HepG2 (cell line): ENCODE measurements around the gene NAA25. TPM values are rescaled to one million over a fixed set of nuclear protein-coding genes. Genes with fewer than 3 reads are reported as not detected.

Source experiments
- AFF4 ChIP-seq: sonication (generic); formaldehyde crosslinking; IDR thresholded peaks from 2 replicates; pipeline ENCODE4 v1.4.0; 2020; ENCODE audit warnings: missing genetic modification reagents
- FOXA3 ChIP-seq: IDR thresholded peaks from 2 replicates; pipeline ENCODE4 v1.6.1; 2016; ENCODE audit warnings: missing genetic modification reagents, missing compliant biosample characterization
- FOXM1 ChIP-seq: sonication (generic); formaldehyde crosslinking; IDR thresholded peaks from 2 replicates; pipeline ENCODE4 v1.5.0; 2020; ENCODE audit warnings: missing genetic modification reagents
- KDM5B ChIP-seq: sonication (generic); formaldehyde crosslinking; IDR thresholded peaks from 2 replicates; pipeline ENCODE4 v1.4.0; 2020; ENCODE audit warnings: missing genetic modification reagents, mild to moderate bottlenecking, borderline replicate concordance
- KLF16 ChIP-seq, 2 experiments: sonication (generic) in 1 of 2; formaldehyde crosslinking in 1 of 2; IDR thresholded peaks; 2 replicates each; pipeline versions ENCODE4 v1.6.1 to v1.8.0; 2016 to 2023; ENCODE audit warnings: missing genetic modification reagents in 2 of 2, missing compliant biosample characterization in 1 of 2
- NFYB ChIP-seq: sonication (generic); formaldehyde crosslinking; IDR thresholded peaks from 2 replicates; pipeline ENCODE4 v1.4.0; 2020; ENCODE audit warnings: missing genetic modification reagents
- REXO4 ChIP-seq: sonication (generic); formaldehyde crosslinking; IDR thresholded peaks from 2 replicates; pipeline ENCODE4 v1.8.0; 2022; ENCODE audit warnings: missing genetic modification reagents, mild to moderate bottlenecking, borderline replicate concordance
- SMC3 ChIP-seq: IDR thresholded peaks from 2 replicates; pipeline ENCODE4 v1.6.1; 2011; ENCODE audit warnings: low read length, improper control_type of control experiment
- TERF1 ChIP-seq: sonication (generic); formaldehyde crosslinking; IDR thresholded peaks from 2 replicates; pipeline ENCODE4 v1.8.0; 2022; ENCODE audit warnings: mild to moderate bottlenecking, missing genetic modification reagents, moderate library complexity
- ZFP36 ChIP-seq: fragments of 150-350 bp; IDR thresholded peaks from 2 replicates; pipeline ENCODE4 v1.6.1; 2018; ENCODE audit warnings: borderline replicate concordance, low read length, low read depth; ENCODE audit not compliant: partially characterized antibody
- ZFP90 ChIP-seq: sonication (generic); formaldehyde crosslinking; IDR thresholded peaks from 2 replicates; pipeline ENCODE4 v1.8.0; 2022; ENCODE audit warnings: missing genetic modification reagents, mild to moderate bottlenecking, inconsistent platforms, borderline replicate concordance
- ZFY ChIP-seq: sonication (generic); formaldehyde crosslinking; IDR thresholded peaks from 2 replicates; pipeline ENCODE4 v1.4.0; 2020; ENCODE audit warnings: missing genetic modification reagents
- ZNF224 ChIP-seq: sonication (generic); formaldehyde crosslinking; IDR thresholded peaks from 2 replicates; pipeline ENCODE4 v1.5.0; 2020; ENCODE audit warnings: mild to moderate bottlenecking, missing genetic modification reagents
- ZNF274 ChIP-seq: sonication (generic); formaldehyde crosslinking; IDR thresholded peaks from 2 replicates; pipeline ENCODE4 v1.5.1; 2020; ENCODE audit warnings: mild to moderate bottlenecking, missing genetic modification reagents
- ZNF3 ChIP-seq: IDR thresholded peaks from 2 replicates; pipeline ENCODE4 v1.7.0; 2017; ENCODE audit warnings: inconsistent platforms
- ZNF30 ChIP-seq: sonication (generic); formaldehyde crosslinking; IDR thresholded peaks from 2 replicates; pipeline ENCODE4 v1.5.0; 2020; ENCODE audit warnings: mild to moderate bottlenecking, missing genetic modification reagents
- ZNF468 ChIP-seq: sonication (generic); formaldehyde crosslinking; IDR thresholded peaks from 2 replicates; pipeline ENCODE4 v1.8.0; 2022; ENCODE audit warnings: mild to moderate bottlenecking, moderate library complexity, missing genetic modification reagents
- ZNF614 ChIP-seq: IDR thresholded peaks from 2 replicates; pipeline ENCODE4 v1.6.1; 2018; ENCODE audit warnings: missing biosample characterization, missing genetic modification reagents, inconsistent platforms, borderline replicate concordance
- ZNF749 ChIP-seq: sonication (generic); formaldehyde crosslinking; IDR thresholded peaks from 2 replicates; pipeline ENCODE4 v1.8.0; 2022; ENCODE audit warnings: mild to moderate bottlenecking, missing genetic modification reagents, moderate library complexity, borderline replicate concordance
- polyA plus RNA-seq, 8 experiments: library from polyadenylated mRNA; depleted of rRNA in 3 of 8; stranded (reverse) in 7 of 8; unstranded in 1 of 8; fragments of >200 nt; fragmentation: Illumina TruSeq in 4 of 8; extraction: Trizol in 4 of 8; gene quantifications; 2 replicates each; pipeline versions ENCODE4 v1.2.1 to v1.2.3, GENCODE V29; 2011 to 2016; ENCODE audit warnings: low read depth in 4 of 8, missing spikeins in 1 of 8, mixed read lengths in 1 of 8; ENCODE audit not compliant: insufficient read depth in 1 of 8
- total RNA-seq, 5 experiments: library from RNA; depleted of rRNA; stranded (reverse); fragments of >200 nt; fragmentation: Illumina TruSeq; extraction: Trizol; gene quantifications; 2 replicates each; pipeline ENCODE4 v1.2.3, GENCODE V29; 2016; ENCODE audit warnings: low read depth in 1 of 5
- TF ChIP-seq, protein P1 (sequence below): sonication (generic); formaldehyde crosslinking; IDR thresholded peaks from 2 replicates; pipeline ENCODE4 v1.4.0; 2020; ENCODE audit warnings: missing genetic modification reagents, low read depth, mild to moderate bottlenecking, borderline replicate concordance
- TF ChIP-seq, protein P2 (sequence below), 2 experiments: sonication (generic) in 1 of 2; formaldehyde crosslinking in 1 of 2; IDR thresholded peaks; 2 replicates each; pipeline versions ENCODE4 v1.5.1 to v1.6.1; 2011 to 2020; ENCODE audit warnings: borderline replicate concordance in 1 of 2, low read depth in 1 of 2, low read length in 1 of 2, mild to moderate bottlenecking in 1 of 2, missing genetic modification reagents in 1 of 2, moderate library complexity in 1 of 2

NAA25 gene
- total and polyA plus RNA-seq, 2 of the 13 experiments (the other 11 are each of a cell fraction or from before 2014, with no cell fraction given), result 11.4 to 32.0 TPM

DNA sequence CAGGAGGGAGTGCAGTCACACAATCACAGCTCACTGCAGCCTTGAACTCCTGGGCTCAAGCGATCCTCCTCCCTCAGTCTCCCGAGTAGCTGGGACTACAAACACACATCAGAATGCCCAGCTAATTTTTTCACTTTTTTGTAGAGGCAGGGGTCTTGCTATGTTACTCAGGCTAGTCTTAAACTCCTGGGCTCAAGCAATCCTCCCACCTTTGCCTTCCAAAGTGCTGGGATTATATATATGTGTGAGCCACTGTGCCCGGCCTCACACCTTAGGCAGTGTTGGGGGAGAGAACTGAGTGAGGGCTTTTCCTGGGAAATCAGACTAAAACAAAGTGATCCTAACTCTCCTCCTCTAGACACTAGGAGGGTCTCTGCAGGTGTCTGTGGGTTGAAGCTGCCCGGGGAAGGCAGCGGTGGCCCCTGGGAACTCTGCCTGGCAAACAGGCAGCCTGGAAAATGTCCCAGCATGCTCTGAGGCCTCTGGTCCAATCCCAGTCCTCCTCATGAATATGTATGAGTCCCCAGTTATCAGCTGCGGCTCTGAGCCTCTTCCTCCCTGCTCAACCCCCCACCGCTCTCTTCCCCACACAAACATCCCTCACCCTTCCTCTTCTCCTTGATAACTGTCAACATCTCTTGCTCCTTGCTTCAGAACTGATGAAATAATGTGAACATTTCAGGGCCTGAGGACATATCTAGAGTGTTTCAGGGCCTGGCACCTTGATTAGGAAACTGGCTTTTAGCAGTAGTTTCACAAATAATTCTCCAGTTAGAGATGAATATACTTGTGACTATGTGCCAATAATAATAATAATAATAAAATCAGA, 7.9 kb upstream of the NAA25 start (continued):
- no peak for TF ChIP-seq ZNF468 (CRISPR knock-in tag)
- TF ChIP-seq NFYB (CRISPR knock-in tag), result peak; percentile 41; the same call in 1 of the 2 replicates
- TF ChIP-seq ZFP90 (CRISPR knock-in tag), result no peak
- 0 out of 4 replicates have a peak, but pooled peaks of 1 of the 2 experiments have one; percentile 47 for TF ChIP-seq KLF16 (CRISPR knock-in tag; IDR thresholded peaks at IDR 0.05)
- TF ChIP-seq ZFP36, result no peak
- TF ChIP-seq ZNF30 (CRISPR knock-in tag), result no peak
- TF ChIP-seq FOXA3 (CRISPR knock-in tag), result peak; percentile 42
- no peak; the same call in none of the 2 replicates for TF ChIP-seq ZNF614 (CRISPR knock-in tag)
- no peak for TF ChIP-seq ZNF224 (CRISPR knock-in tag)
- TF ChIP-seq ZNF274 (CRISPR knock-in tag), result no peak
- no peak for TF ChIP-seq REXO4 (CRISPR knock-in tag)
- TF ChIP-seq ZFY (CRISPR knock-in tag), result peak; percentile 43; the same call in 1 of the 2 replicates
- no peak for TF ChIP-seq AFF4 (CRISPR knock-in tag)
- TF ChIP-seq, protein P1, sequence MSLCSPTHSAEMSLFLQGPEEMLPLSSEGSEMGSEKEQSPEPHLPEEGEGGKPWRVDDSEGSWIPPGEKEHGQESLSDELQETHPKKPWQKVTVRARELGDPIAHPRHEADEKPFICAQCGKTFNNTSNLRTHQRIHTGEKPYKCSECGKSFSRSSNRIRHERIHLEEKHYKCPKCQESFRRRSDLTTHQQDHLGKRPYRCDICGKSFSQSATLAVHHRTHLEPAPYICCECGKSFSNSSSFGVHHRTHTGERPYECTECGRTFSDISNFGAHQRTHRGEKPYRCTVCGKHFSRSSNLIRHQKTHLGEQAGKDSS, result peak; percentile 20; the same call in 1 of the 2 replicates
- no peak for TF ChIP-seq FOXM1 (CRISPR knock-in tag)
- TF ChIP-seq TERF1 (CRISPR knock-in tag), result no peak
- TF ChIP-seq, protein P2, sequence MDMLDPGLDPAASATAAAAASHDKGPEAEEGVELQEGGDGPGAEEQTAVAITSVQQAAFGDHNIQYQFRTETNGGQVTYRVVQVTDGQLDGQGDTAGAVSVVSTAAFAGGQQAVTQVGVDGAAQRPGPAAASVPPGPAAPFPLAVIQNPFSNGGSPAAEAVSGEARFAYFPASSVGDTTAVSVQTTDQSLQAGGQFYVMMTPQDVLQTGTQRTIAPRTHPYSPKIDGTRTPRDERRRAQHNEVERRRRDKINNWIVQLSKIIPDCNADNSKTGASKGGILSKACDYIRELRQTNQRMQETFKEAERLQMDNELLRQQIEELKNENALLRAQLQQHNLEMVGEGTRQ (IDR thresholded peaks at IDR 0.05; ENCODE audit: low read depth, low read length), result no peak
- TF ChIP-seq, protein P2 (CRISPR knock-in tag; IDR thresholded peaks at IDR 0.05; ENCODE audit: borderline replicate concordance), result no peak
- no peak for TF ChIP-seq KDM5B
- no peak for TF ChIP-seq SMC3
- no peak for TF ChIP-seq ZNF749 (CRISPR knock-in tag)
- TF ChIP-seq ZNF3 (CRISPR knock-in tag), result no peak
